Memory B cell (primary cell): ENCODE results near the gene ERAP2.
A peak's percentile ranks its signal among the peaks of the same experiment; 100 is the strongest.
"Not testable (repeated sequence)": the region's sequence is repeated elsewhere in the genome, so short reads cannot be mapped to it uniquely, and the experiment has no call there.

Experiments
- ATAC-seq: fragments of 150-1000 bp; cut with Tn5 transposase; 2 replicates; pipeline ENCODE4 v1.10.0; 2021; ENCODE audit warnings: low read depth, mild to moderate bottlenecking, moderate library complexity
- DNase-seq, 2 donors: peaks; one replicate each; pipeline ENCODE4 v3.0.0; 2022; ENCODE audit warnings: low spot score in 2 of 2
- H3K27ac Mint-ChIP-seq: one replicate; pipeline ENCODE4 v1.8.0; 2022; ENCODE audit warnings: mild to moderate bottlenecking, moderate library complexity, mixed read lengths
- H3K27me3 Mint-ChIP-seq: one replicate; pipeline ENCODE4 v1.8.0; 2022; ENCODE audit warnings: mixed read lengths
- H3K36me3 Mint-ChIP-seq: one replicate; pipeline ENCODE4 v1.8.0; 2022; ENCODE audit warnings: mild to moderate bottlenecking, mixed read lengths
- H3K4me1 Mint-ChIP-seq: one replicate; pipeline ENCODE4 v1.8.0; 2022; ENCODE audit warnings: mixed read lengths
- H3K4me3 Mint-ChIP-seq: one replicate; pipeline ENCODE4 v1.8.0; 2022; ENCODE audit warnings: mild to moderate bottlenecking, moderate library complexity, mixed read lengths
- H3K9me3 Mint-ChIP-seq: one replicate; pipeline ENCODE4 v1.8.0; 2022; ENCODE audit warnings: mixed read lengths

The ERAP2 gene

DNA sequence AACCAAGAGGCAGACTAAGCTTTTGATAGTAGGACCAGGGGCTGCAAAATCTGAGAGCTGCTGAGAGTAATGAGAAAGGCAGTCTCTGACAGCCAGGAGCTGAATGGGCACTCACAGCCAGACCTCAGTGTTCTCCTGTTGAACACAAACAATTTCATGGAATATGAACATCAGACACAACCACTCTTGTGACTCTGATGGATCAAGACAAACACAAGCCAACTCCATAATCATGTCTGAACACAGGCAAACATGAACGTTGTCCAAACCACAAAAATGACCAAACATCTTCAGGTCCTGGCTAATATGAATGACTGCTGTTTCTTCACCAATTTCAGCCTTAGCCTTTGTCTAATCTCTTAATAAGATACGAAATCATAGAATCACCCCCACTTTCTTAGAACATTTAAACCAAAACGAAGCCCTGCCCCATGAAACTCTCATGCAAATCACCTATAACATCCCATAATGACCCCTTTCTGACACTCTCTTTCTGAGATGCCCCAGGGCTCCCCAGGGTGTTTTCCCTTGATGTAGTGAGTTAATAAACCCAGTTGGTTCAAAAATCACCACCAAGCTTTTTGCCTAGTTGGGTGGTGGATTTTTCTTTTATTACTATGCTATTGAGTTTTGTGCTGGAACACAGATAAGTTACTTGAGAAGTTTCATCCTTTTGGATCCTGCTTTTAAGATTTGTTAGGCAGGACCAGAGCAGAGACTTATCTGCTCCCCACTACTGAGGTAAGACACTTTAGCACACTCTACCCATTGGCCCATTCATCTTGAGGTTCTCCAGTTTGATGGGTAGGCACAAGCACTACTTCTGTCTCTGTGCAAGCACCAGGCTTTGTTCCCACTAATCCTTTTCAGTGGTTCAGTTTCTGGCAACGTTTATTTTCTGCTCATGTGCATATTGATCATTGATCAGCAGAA lies 5.9 kb upstream of the ERAP2 start:
- ATAC-seq (peak; percentile 91), DNase-seq (peak in 1 of 2 donors; percentile 42)
- Mint-ChIP-seq H3K4me3 (peak overlapping the region; percentile 36), H3K27ac (peak overlapping the region; percentile 80), H3K36me3 (no peaks in the 10 kb centered on the region), H3K4me1 (peaks cover 35% of the 10 kb centered on the region), H3K27me3 (no peaks in the 10 kb centered on the region), H3K9me3 (no peaks in the 10 kb centered on the region)

GRCh38 chr5:96871027-96871399 lies 5.3 kb upstream of the ERAP2 start:
- Mint-ChIP-seq H3K4me3 (peak overlapping the region; percentile 36), H3K27ac (peak overlapping the region; percentile 80)

GRCh38 chr5:96871686-96872085 lies 4.6 kb upstream of the ERAP2 start:
- H3K4me1 Mint-ChIP-seq: peaks cover 42% of the 10 kb centered on the region
- peak overlapping the region; percentile 80 for H3K27ac Mint-ChIP-seq
- H3K9me3 Mint-ChIP-seq: no peaks in the 10 kb centered on the region
- no peak overlapping the region for H3K4me3 Mint-ChIP-seq
- ATAC-seq (no peak), DNase-seq (no peak)
- H3K27me3 Mint-ChIP-seq: no peaks in the 10 kb centered on the region
- no peaks in the 10 kb centered on the region for H3K36me3 Mint-ChIP-seq

More at GRCh38 chr5:96871027-96871399, 5.3 kb upstream of the ERAP2 start:
- no peaks in the 10 kb centered on the region for H3K27me3 Mint-ChIP-seq
- H3K9me3 Mint-ChIP-seq: no peaks in the 10 kb centered on the region
- H3K36me3 Mint-ChIP-seq: no peaks in the 10 kb centered on the region
- DNase-seq: no peak
- ATAC-seq: no peak
- peaks cover 42% of the 10 kb centered on the region for H3K4me1 Mint-ChIP-seq

DNA sequence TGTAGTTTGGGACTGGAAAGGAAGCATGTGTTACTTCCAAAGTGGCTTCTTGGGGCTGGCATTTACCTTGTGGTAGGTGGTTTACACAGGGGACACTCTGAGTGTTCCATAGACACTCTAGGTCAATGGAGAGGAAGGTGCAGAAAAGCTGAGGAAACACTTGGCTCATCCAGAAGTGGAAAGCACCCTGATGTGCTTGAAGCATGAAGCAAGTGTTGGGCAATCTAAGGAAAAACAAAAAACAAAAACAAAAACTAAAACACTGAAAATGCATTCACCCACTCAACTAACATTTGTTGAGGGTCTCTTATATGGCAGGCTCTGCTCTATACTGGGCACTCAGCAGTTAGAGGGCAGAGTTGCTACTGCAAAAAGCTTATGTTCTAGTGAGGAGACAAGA lies 2.9 kb upstream of the ERAP2 start:
- no peaks in the 10 kb centered on the region for H3K36me3 Mint-ChIP-seq
- H3K4me1 Mint-ChIP-seq: peaks cover 48% of the 10 kb centered on the region
- H3K27ac Mint-ChIP-seq: peak overlapping the region; percentile 87
- DNase-seq (no peak), ATAC-seq (no peak)
- H3K27me3 Mint-ChIP-seq: no peaks in the 10 kb centered on the region
- H3K4me3 Mint-ChIP-seq: no peak overlapping the region
- no peaks in the 10 kb centered on the region for H3K9me3 Mint-ChIP-seq

GRCh38 chr5:96874631-96875030 lies 1.7 kb upstream of the ERAP2 start:
- Mint-ChIP-seq H3K27me3 (no peaks in the 10 kb centered on the region), H3K4me3 (peak overlapping the region; percentile 49), H3K9me3 (no peaks in the 10 kb centered on the region), H3K4me1 (peaks cover 42% of the 10 kb centered on the region), H3K36me3 (no peaks in the 10 kb centered on the region), H3K27ac (peak overlapping the region; percentile 87)
- DNase-seq (no peak), ATAC-seq (no peak)

DNA sequence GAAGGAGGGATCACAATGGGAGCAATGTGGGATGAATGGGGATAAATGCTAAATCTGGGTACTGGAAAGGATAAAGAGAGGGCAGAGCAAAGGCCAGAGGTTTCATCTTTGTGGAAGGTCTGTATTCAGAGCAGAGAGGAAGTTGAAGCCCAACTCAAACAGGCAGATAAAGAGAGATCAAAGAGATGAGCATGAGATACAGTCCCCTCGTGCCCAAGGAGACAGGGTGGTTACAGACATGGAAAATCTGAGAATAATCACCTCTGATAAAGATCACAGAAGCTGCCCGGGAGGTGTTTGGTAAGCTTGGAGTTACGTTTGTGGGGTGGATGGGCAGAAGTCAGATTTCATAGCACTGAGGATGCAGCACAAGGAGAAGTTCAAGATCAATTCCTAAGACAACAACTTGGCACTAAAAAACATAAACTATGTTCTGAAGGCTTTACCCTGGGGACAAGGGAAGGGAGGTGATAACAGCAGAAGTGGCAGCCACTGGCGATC lies 459 bp upstream of the ERAP2 start:
- H3K27ac Mint-ChIP-seq: peak overlapping the region; percentile 87
- no peaks in the 10 kb centered on the region for H3K27me3 Mint-ChIP-seq
- H3K4me3 Mint-ChIP-seq: peak overlapping the region; percentile 92
- no peak for DNase-seq
- H3K36me3 Mint-ChIP-seq: peaks cover 6% of the 10 kb centered on the region
- no peaks in the 10 kb centered on the region for H3K9me3 Mint-ChIP-seq
- peaks cover 42% of the 10 kb centered on the region for H3K4me1 Mint-ChIP-seq
- ATAC-seq: peak; percentile 21

DNA sequence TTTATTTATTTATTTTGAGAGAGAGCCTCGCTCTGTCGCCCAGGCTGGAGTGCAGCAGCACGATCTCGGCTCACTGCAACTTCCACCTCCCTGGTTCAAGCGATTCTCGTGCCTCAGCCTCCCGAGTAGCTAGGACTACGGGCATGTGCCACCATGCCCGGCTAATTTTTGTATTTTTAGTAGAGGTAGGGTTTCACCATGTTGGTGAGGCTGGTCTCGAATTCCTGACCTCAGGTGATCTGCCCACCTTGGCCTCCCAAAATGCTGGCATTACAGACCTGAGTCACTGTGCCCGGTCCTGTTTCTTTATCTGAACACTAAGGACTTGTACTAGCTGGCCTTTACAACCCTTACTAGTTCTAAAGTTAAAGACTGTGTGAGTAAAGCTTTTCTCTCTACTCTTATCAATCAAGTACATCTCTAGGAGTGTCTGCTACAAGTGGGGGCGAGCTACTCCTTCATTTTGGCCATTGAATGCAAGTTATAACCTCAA lies 723 bp downstream of the ERAP2 start:
- not testable (repeated sequence) for H3K27me3 Mint-ChIP-seq, ATAC-seq, H3K9me3 Mint-ChIP-seq, DNase-seq
- H3K4me3 Mint-ChIP-seq: peak overlapping the region; percentile 92
- H3K36me3 Mint-ChIP-seq: peaks cover 11% of the 10 kb centered on the region
- H3K27ac Mint-ChIP-seq: peak overlapping the region; percentile 87
- H3K4me1 Mint-ChIP-seq: peaks cover 49% of the 10 kb centered on the region

- peaks cover 21% of the 10 kb centered on the region for H3K36me3 Mint-ChIP-seq
- peaks cover 56% of the 10 kb centered on the region for H3K4me1 Mint-ChIP-seq
- DNase-seq (no peak), ATAC-seq (no peak)
- H3K4me3 Mint-ChIP-seq: peak overlapping the region; percentile 87
- H3K27me3 Mint-ChIP-seq: no peaks in the 10 kb centered on the region
- no peaks in the 10 kb centered on the region for H3K9me3 Mint-ChIP-seq
- peak overlapping the region; percentile 79 for H3K27ac Mint-ChIP-seq
These were observed 3.4 kb downstream of the ERAP2 start for GRCh38 chr5:96879665-96880064.

DNA sequence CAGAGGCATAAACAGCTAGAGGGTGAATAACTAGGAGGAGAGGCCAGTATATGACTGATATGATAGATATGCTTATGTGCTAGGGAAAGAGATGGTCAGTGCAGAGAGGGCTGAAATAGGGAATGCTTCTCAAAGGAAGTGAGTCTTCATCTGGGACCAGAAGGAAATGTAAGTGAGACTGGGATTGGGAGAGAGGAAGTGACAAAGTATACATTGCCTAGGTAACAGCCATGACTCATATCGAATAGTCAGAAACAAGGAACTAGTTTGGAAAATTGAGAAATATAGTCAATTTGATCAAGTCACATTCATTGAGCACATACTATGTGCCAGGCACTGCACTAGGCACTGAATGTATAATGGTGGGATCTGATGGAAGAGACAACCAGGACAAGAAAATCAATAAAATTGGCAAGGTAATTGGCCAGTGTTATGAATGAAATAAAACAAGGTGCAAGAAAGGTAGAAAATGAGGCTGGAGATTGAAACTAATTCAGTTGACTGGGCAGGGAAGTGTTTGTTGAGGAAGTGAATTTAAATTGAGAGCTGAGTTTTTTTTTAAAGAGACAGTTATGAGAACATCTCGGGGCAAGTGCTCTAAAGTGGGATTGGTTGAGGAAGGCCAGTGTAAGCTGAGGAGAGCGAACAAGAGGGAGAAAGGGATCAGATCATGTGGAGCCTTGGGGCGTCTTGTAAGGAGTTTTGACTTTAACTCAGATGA lies 4.3 kb downstream of the ERAP2 start:
- Mint-ChIP-seq H3K27me3 (no peaks in the 10 kb centered on the region), H3K9me3 (no peaks in the 10 kb centered on the region), H3K4me3 (peak overlapping the region; percentile 87), H3K36me3 (peaks cover 26% of the 10 kb centered on the region), H3K4me1 (peaks cover 58% of the 10 kb centered on the region), H3K27ac (peak overlapping the region; percentile 79)
- DNase-seq (no peak), ATAC-seq (peak; percentile 43)

- Mint-ChIP-seq H3K27me3 (no peaks in the 10 kb centered on the region), H3K4me3 (peak overlapping the region; percentile 87), H3K36me3 (peaks cover 28% of the 10 kb centered on the region), H3K27ac (peak overlapping the region; percentile 79), H3K4me1 (peaks cover 58% of the 10 kb centered on the region), H3K9me3 (no peaks in the 10 kb centered on the region)
- DNase-seq (no peak), ATAC-seq (no peak)
These were observed 5.3 kb downstream of the ERAP2 start for GRCh38 chr5:96881511-96882115.

DNA sequence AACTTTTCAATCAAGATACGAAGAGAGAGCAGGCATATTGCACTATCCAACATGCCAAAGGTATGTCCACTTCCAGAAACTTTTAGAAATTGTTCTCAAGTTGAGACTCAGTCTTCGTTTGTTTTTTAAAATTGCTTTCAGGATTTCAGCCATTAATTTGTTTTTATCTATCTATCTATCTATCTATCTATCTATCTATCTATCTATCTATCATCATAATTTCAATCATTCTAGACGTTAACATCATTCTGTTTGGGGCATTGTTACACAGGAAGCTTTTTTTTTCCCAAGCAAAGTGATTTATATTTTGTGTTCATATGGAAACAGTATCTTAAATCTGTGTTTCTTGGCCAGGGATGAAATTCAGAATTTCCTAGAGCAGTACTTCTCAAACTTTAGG lies 7.6 kb downstream of the ERAP2 start:
- Mint-ChIP-seq H3K27ac (peak overlapping the region; percentile 48), H3K36me3 (peaks cover 33% of the 10 kb centered on the region), H3K4me1 (peaks cover 53% of the 10 kb centered on the region), H3K9me3 (no peaks in the 10 kb centered on the region), H3K4me3 (peak overlapping the region; percentile 2), H3K27me3 (no peaks in the 10 kb centered on the region)
- DNase-seq (no peak), ATAC-seq (no peak)

GRCh38 chr5:96884995-96885394 lies 8.7 kb downstream of the ERAP2 start:
- Mint-ChIP-seq H3K36me3 (peaks cover 41% of the 10 kb centered on the region), H3K27me3 (no peaks in the 10 kb centered on the region), H3K27ac (peak overlapping the region; percentile 96), H3K9me3 (no peaks in the 10 kb centered on the region), H3K4me3 (no peak overlapping the region), H3K4me1 (peaks cover 52% of the 10 kb centered on the region)
- DNase-seq: no peak
- no peak for ATAC-seq

DNA sequence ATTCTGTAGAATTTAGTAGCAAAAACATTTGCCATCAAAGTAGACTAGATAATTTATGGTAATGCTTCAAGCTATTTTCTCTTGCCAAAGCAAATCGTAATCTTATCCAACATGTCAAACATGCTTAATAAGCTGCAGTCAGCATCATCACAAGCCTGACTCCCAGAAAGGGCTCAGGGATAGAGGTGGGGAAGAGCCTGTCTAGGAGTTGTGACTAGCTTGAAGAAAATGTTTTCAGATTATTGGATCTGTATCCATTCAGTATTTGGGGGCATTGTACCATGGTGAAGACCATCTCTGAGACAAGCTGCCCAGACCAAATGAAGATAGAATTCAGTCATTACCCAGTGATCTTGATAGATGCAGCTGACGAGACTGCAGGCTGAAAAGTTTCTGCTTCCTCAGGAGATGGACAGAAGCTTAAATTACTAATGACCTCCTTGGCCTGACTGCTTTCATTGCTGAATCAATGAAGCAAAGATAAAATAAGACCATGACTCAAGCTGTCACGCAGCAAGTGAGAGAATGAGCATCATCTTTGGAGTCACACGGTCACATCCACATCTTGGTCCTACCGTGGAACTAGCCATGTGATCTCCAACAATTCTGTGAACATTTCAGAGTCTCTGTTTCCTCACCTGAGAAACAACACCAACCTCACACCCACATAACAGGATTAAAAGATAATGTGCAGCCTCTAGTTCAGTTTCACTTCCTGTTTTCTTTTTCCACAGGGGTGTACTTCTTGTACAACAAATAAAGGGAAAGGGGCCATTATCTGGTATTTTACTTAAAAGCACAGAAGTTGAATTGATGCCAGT lies 9.4 kb downstream of the ERAP2 start:
- DNase-seq (peak in 1 of 2 donors; percentile 43), ATAC-seq (peak; percentile 96)
- no peaks in the 10 kb centered on the region for H3K9me3 Mint-ChIP-seq
- H3K4me1 Mint-ChIP-seq: peaks cover 45% of the 10 kb centered on the region
- H3K27me3 Mint-ChIP-seq: no peaks in the 10 kb centered on the region
- H3K36me3 Mint-ChIP-seq: peaks cover 38% of the 10 kb centered on the region
- H3K4me3 Mint-ChIP-seq: peak overlapping the region; percentile 53
- H3K27ac Mint-ChIP-seq: peak overlapping the region; percentile 96
